Liver (tissue), 9 donors: ENCODE results near the gene CWH43. TPM values are rescaled to one million over a fixed set of nuclear protein-coding genes. Genes with fewer than 3 reads are reported as not detected.

ENCODE experiments used
- DNase-seq: peaks from one replicate; pipeline ENCODE4 v3.0.0-alpha.2; 2017; ENCODE audit warnings: low spot score
- H3K27ac ChIP-seq, 2 donors: one replicate each; pipeline ENCODE4 v1.7.0; 2013; ENCODE audit warnings: inconsistent platforms in 2 of 2, low read length in 2 of 2, control low read depth in 1 of 2, low read depth in 1 of 2, mild to moderate bottlenecking in 1 of 2
- H3K27me3 ChIP-seq, 4 donors: one replicate each; pipeline versions ENCODE4 v1.6.1 to v1.7.0; 2013; ENCODE audit warnings: low read length in 3 of 4, inconsistent platforms in 1 of 4, mild to moderate bottlenecking in 1 of 4, moderate library complexity in 1 of 4; ENCODE audit not compliant: control insufficient read depth in 4 of 4, insufficient read depth in 4 of 4
- H3K36me3 ChIP-seq, 4 donors: one replicate each; pipeline versions ENCODE4 v1.6.1 to v1.7.0; 2013; ENCODE audit warnings: low read length in 3 of 4, mild to moderate bottlenecking in 3 of 4, low read depth in 1 of 4, moderate library complexity in 1 of 4; ENCODE audit not compliant: control insufficient read depth in 4 of 4, insufficient read depth in 3 of 4
- H3K4me1 ChIP-seq, 4 donors: one replicate each; pipeline versions ENCODE4 v1.6.1 to v1.7.0; 2013; ENCODE audit warnings: low read length in 3 of 4, mild to moderate bottlenecking in 3 of 4, moderate library complexity in 1 of 4; ENCODE audit not compliant: control insufficient read depth in 4 of 4, insufficient read depth in 4 of 4
- H3K4me3 ChIP-seq, 3 donors: one replicate each; pipeline versions ENCODE4 v1.6.1 to v1.7.0; 2013; ENCODE audit warnings: low read length in 3 of 3, control low read depth in 1 of 3, low read depth in 1 of 3, mild to moderate bottlenecking in 1 of 3
- H3K9ac ChIP-seq, 2 donors: one replicate each; pipeline ENCODE4 v1.7.0; 2013; ENCODE audit warnings: low read length in 2 of 2, mild to moderate bottlenecking in 2 of 2, moderate library complexity in 2 of 2, control low read depth in 1 of 2, low read depth in 1 of 2
- H3K9me3 ChIP-seq, 4 donors: one replicate each; pipeline versions ENCODE4 v1.6.1 to v1.7.0; 2013; ENCODE audit warnings: low read length in 3 of 4; ENCODE audit not compliant: control insufficient read depth in 4 of 4
- EGR1 ChIP-seq, 2 donors: IDR thresholded peaks; 2 replicates each; pipeline ENCODE4 v1.6.1; 2016 to 2018; ENCODE audit warnings: antibody characterized with exemption in 2 of 2, low read depth in 2 of 2
- FOXA1 ChIP-seq: IDR thresholded peaks from 2 replicates; pipeline ENCODE4 v1.6.1; 2016; ENCODE audit warnings: antibody characterized with exemption
- FOXA2 ChIP-seq: IDR thresholded peaks from 2 replicates; pipeline ENCODE4 v1.6.1; 2016; ENCODE audit warnings: antibody characterized with exemption
- GABPA ChIP-seq, 2 donors: IDR thresholded peaks in 1 of 2; conservative IDR thresholded peaks in 1 of 2; 2 replicates each; pipeline ENCODE4 v1.6.1; 2016; ENCODE audit warnings: antibody characterized with exemption in 2 of 2, mild to moderate bottlenecking in 1 of 2, moderate library complexity in 1 of 2
- HNF4A ChIP-seq, 2 donors: conservative IDR thresholded peaks; 2 replicates each; pipeline ENCODE4 v1.6.1; 2016; ENCODE audit warnings: antibody characterized with exemption in 2 of 2, mild to moderate bottlenecking in 2 of 2
- HNF4G ChIP-seq: IDR thresholded peaks from 2 replicates; pipeline ENCODE4 v1.6.1; 2016; ENCODE audit warnings: antibody characterized with exemption
- JUND ChIP-seq, 2 donors: IDR thresholded peaks; 2 replicates each; pipeline ENCODE4 v1.6.1; 2016; ENCODE audit warnings: antibody characterized with exemption in 2 of 2
- RAD21 ChIP-seq, 2 donors: IDR thresholded peaks; 2 replicates each; pipeline ENCODE4 v1.6.1; 2016; ENCODE audit warnings: antibody characterized with exemption in 2 of 2, mild to moderate bottlenecking in 2 of 2
- RXRA ChIP-seq, 2 donors: IDR thresholded peaks; 2 replicates each; pipeline ENCODE4 v1.6.1; 2017 to 2018; ENCODE audit warnings: antibody characterized with exemption in 2 of 2, mild to moderate bottlenecking in 1 of 2
- SP1 ChIP-seq: IDR thresholded peaks from 2 replicates; pipeline ENCODE4 v1.6.1; 2018; ENCODE audit warnings: antibody characterized with exemption, mild to moderate bottlenecking
- TAF1 ChIP-seq: conservative IDR thresholded peaks from 2 replicates; pipeline ENCODE4 v1.6.1; 2016; ENCODE audit warnings: antibody characterized with exemption, mild to moderate bottlenecking
- YY1 ChIP-seq: IDR thresholded peaks from 2 replicates; pipeline ENCODE4 v1.6.1; 2016; ENCODE audit warnings: antibody characterized with exemption, mild to moderate bottlenecking
- WGBS: extraction: QIAGEN DNeasy Blood & Tissue Kit; methylation state at CpG from one replicate; pipeline ENCODE4 v1.1.7; 2013; 5-methylcytosine and 5-hydroxymethylcytosine counted together
- polyA plus RNA-seq, 2 donors: library from polyadenylated mRNA; stranded (reverse) in 1 of 2; unstranded in 1 of 2; fragments of 200-250 nt in 1 of 2; fragments of >200 nt in 1 of 2; fragmentation: Nextera tagmentation in 1 of 2; extraction: Ambion mirVana in 1 of 2; gene quantifications; one replicate each; pipeline versions ENCODE4 v1.2.1 to v1.2.3, GENCODE V29; 2013 to 2015
- total RNA-seq, 2 donors: library from RNA; depleted of rRNA; stranded (reverse); fragments of >200 nt; gene quantifications; one replicate each; pipeline ENCODE4 v1.2.3, GENCODE V29; 2014
- TF ChIP-seq, protein P1 (sequence below): fragments of 150-350 bp; IDR thresholded peaks from 2 replicates; pipeline ENCODE4 v1.5.1; 2017; ENCODE audit warnings: improper control_type of control experiment, low read depth, low read length; ENCODE audit not compliant: missing input control
- TF ChIP-seq, protein P2 (sequence below): IDR thresholded peaks from 2 replicates; pipeline ENCODE4 v1.6.1; 2016; ENCODE audit warnings: antibody characterized with exemption, mild to moderate bottlenecking
- TF ChIP-seq, protein P3 (sequence below): IDR thresholded peaks from 2 replicates; pipeline ENCODE4 v1.6.1; 2016; ENCODE audit warnings: antibody characterized with exemption
- TF ChIP-seq, protein P4 (sequence below): IDR thresholded peaks from 2 replicates; pipeline ENCODE4 v1.6.1; 2016; ENCODE audit warnings: antibody characterized with exemption
- TF ChIP-seq, protein P5 (sequence below): IDR thresholded peaks from 2 replicates; pipeline ENCODE4 v1.6.1; 2016; ENCODE audit warnings: antibody characterized with exemption
- donor health status: healthy.
- donor health status: healthy.
- donor health status: healthy.
- donor health status: healthy.
- donor health status: healthy.

Gene CWH43
- total and polyA plus RNA-seq, 4 donors = 0.08 to 0.13 (median 0.10) TPM; not detected in 1

DNA sequence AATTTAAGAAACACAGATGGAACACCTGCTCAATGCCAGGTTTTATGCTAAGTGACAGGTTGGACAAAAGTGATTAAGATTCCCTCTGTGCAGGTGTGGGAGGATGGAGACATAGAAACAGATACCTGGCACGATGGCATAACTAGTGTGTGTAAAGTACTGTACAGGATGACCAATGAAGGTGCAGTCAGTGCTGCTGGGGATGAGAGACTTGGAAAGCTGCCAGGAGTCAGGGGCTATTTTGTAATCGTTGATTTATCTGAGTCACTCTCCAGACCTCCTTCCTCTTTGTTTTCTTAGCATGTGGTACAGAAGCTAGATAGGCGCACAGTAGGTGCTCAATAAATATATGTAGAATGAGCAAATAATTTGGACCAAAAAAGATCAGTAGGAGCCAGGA is 58.2 kb downstream of the CWH43 start:
- H3K4me3 ChIP-seq = no peak overlapping the region
- H3K36me3 ChIP-seq = no peaks in the 10 kb centered on the region
- no peaks in the 10 kb centered on the region for H3K4me1 ChIP-seq
- H3K9me3 ChIP-seq = no peaks in the 10 kb centered on the region
- no peak overlapping the region for H3K27ac ChIP-seq
- WGBS = 59% methylated on average over 3 of the region's 3 CpGs
- H3K9ac ChIP-seq = no peak overlapping the region
- no peak for DNase-seq
- TF ChIP-seq, protein P1, sequence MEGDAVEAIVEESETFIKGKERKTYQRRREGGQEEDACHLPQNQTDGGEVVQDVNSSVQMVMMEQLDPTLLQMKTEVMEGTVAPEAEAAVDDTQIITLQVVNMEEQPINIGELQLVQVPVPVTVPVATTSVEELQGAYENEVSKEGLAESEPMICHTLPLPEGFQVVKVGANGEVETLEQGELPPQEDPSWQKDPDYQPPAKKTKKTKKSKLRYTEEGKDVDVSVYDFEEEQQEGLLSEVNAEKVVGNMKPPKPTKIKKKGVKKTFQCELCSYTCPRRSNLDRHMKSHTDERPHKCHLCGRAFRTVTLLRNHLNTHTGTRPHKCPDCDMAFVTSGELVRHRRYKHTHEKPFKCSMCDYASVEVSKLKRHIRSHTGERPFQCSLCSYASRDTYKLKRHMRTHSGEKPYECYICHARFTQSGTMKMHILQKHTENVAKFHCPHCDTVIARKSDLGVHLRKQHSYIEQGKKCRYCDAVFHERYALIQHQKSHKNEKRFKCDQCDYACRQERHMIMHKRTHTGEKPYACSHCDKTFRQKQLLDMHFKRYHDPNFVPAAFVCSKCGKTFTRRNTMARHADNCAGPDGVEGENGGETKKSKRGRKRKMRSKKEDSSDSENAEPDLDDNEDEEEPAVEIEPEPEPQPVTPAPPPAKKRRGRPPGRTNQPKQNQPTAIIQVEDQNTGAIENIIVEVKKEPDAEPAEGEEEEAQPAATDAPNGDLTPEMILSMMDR = no peak
- TF ChIP-seq, protein P2, sequence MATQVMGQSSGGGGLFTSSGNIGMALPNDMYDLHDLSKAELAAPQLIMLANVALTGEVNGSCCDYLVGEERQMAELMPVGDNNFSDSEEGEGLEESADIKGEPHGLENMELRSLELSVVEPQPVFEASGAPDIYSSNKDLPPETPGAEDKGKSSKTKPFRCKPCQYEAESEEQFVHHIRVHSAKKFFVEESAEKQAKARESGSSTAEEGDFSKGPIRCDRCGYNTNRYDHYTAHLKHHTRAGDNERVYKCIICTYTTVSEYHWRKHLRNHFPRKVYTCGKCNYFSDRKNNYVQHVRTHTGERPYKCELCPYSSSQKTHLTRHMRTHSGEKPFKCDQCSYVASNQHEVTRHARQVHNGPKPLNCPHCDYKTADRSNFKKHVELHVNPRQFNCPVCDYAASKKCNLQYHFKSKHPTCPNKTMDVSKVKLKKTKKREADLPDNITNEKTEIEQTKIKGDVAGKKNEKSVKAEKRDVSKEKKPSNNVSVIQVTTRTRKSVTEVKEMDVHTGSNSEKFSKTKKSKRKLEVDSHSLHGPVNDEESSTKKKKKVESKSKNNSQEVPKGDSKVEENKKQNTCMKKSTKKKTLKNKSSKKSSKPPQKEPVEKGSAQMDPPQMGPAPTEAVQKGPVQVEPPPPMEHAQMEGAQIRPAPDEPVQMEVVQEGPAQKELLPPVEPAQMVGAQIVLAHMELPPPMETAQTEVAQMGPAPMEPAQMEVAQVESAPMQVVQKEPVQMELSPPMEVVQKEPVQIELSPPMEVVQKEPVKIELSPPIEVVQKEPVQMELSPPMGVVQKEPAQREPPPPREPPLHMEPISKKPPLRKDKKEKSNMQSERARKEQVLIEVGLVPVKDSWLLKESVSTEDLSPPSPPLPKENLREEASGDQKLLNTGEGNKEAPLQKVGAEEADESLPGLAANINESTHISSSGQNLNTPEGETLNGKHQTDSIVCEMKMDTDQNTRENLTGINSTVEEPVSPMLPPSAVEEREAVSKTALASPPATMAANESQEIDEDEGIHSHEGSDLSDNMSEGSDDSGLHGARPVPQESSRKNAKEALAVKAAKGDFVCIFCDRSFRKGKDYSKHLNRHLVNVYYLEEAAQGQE = no peak
- TF ChIP-seq JUND (IDR thresholded peaks at IDR 0.05) = no peak
- TF ChIP-seq SP1 = no peak
- TF ChIP-seq FOXA2 = no peak
- TF ChIP-seq YY1 = no peak
- no peak for TF ChIP-seq RAD21 (IDR thresholded peaks at IDR 0.05)
- no peak for TF ChIP-seq GABPA (IDR thresholded peaks at IDR 0.05 in 1 of 2, conservative IDR thresholded peaks at IDR 0.05 in 1 of 2)
- TF ChIP-seq HNF4A (conservative IDR thresholded peaks at IDR 0.05) = no peak
- TF ChIP-seq TAF1 = no peak
- TF ChIP-seq RXRA (IDR thresholded peaks at IDR 0.05) = no peak
- TF ChIP-seq, protein P3, sequence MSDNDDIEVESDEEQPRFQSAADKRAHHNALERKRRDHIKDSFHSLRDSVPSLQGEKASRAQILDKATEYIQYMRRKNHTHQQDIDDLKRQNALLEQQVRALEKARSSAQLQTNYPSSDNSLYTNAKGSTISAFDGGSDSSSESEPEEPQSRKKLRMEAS = no peak
- TF ChIP-seq FOXA1 = no peak
- H3K27me3 ChIP-seq = no peaks in the 10 kb centered on the region

DNA sequence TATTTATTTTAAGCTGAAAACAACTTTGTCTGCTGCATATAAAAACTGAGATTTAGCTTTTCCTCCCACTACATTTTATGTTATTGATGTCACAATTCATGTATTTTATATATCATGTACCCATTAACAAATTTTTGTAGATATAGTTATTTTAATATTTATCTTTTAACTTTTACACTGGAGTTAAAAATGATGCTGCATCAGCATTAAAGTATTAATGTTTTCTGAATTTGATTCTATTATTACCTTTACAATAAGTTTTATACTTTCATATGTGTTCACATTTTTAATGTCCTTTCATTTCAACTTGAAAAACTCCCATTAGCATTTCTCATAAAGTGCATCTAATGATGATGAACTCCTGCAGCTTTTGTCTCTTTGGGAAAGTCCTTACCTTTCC is 72.2 kb downstream of the CWH43 start:
- H3K4me3 ChIP-seq = no peak overlapping the region
- no peak overlapping the region for H3K27ac ChIP-seq
- H3K9ac ChIP-seq = no peak overlapping the region
- no peak for TF ChIP-seq GABPA (IDR thresholded peaks at IDR 0.05 in 1 of 2, conservative IDR thresholded peaks at IDR 0.05 in 1 of 2)
- no peak for TF ChIP-seq EGR1 (IDR thresholded peaks at IDR 0.05; ENCODE audit: low read depth in 2 of 2)
- H3K9me3 ChIP-seq = peaks cover 0 to 2% (median under 1%) of the 10 kb centered on the region in 4 donors
- no peak for DNase-seq
- H3K4me1 ChIP-seq = no peaks in the 10 kb centered on the region
- no peaks in the 10 kb centered on the region for H3K36me3 ChIP-seq
- H3K27me3 ChIP-seq = no peaks in the 10 kb centered on the region

DNA sequence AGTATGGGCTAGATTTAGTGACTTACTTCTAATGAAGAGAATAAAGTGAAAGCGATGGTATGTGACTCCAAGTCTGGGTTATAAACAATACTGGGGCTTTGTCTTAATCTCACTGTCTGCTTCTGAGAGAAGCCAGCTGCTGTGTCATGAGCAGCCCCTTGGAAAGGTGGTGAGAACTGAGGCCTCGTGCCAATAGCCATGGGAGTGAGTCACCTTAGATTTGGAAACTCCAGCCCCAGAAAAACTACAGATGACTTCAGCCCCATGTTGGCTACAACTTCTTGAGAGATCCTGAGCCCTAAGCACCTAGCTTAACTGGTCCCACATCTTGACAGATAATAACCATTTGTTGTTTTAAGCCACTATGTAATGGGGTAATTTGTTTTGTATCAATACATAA is 77.6 kb downstream of the CWH43 start:
- Histone ChIP-seq H3K4me3 (no peak overlapping the region), H3K9ac (no peak overlapping the region), H3K9me3 (peaks cover 0 to 4% (median under 1%) of the 10 kb centered on the region in 4 donors), H3K27me3 (no peaks in the 10 kb centered on the region), H3K4me1 (no peaks in the 10 kb centered on the region), H3K27ac (no peak overlapping the region), H3K36me3 (no peaks in the 10 kb centered on the region)
- no peak for DNase-seq
- 34% methylated on average over 2 of the region's 2 CpGs for WGBS
- TF ChIP-seq EGR1 (IDR thresholded peaks at IDR 0.05; ENCODE audit: low read depth in 2 of 2) (no peak), SP1 (no peak), GABPA (IDR thresholded peaks at IDR 0.05 in 1 of 2, conservative IDR thresholded peaks at IDR 0.05 in 1 of 2) (no peak), YY1 (no peak), JUND (IDR thresholded peaks at IDR 0.05) (no peak), FOXA2 (no peak), HNF4G (no peak), HNF4A (conservative IDR thresholded peaks at IDR 0.05) (no peak)
- TF ChIP-seq, protein P4, sequence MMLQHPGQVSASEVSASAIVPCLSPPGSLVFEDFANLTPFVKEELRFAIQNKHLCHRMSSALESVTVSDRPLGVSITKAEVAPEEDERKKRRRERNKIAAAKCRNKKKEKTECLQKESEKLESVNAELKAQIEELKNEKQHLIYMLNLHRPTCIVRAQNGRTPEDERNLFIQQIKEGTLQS = no peak
- TF ChIP-seq, protein P5, sequence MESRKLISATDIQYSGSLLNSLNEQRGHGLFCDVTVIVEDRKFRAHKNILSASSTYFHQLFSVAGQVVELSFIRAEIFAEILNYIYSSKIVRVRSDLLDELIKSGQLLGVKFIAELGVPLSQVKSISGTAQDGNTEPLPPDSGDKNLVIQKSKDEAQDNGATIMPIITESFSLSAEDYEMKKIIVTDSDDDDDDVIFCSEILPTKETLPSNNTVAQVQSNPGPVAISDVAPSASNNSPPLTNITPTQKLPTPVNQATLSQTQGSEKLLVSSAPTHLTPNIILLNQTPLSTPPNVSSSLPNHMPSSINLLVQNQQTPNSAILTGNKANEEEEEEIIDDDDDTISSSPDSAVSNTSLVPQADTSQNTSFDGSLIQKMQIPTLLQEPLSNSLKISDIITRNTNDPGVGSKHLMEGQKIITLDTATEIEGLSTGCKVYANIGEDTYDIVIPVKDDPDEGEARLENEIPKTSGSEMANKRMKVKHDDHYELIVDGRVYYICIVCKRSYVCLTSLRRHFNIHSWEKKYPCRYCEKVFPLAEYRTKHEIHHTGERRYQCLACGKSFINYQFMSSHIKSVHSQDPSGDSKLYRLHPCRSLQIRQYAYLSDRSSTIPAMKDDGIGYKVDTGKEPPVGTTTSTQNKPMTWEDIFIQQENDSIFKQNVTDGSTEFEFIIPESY = no peak
- TF ChIP-seq, protein P3 = no peak
- TF ChIP-seq, protein P1 = no peak
